Activated CD4-positive, CD25-positive, alpha-beta regulatory T cell treated with anti-CD3 and anti-CD28 coated beads, Interleukin-2, amount 50 U/mL, for 16 hours (primary cell): Measurements from ENCODE around the gene PNPLA2.

Experiments used
- DNase-seq: peaks from one replicate; pipeline ENCODE4 v3.0.0-alpha.2; 2020; ENCODE audit warnings: low read depth, low spot score

PNPLA2 gene

GRCh38 chr11:797296-798092, 21.2 kb upstream of the PNPLA2 start:
- DNase-seq, result peak; percentile 52

- peak; percentile 64 for DNase-seq
Measured at GRCh38 chr11:798093-798713, 20.5 kb upstream of the PNPLA2 start, which contains the start of gene SLC25A22. SLC25A22 (minus strand) TSS chr11:798281; CDS start chr11:795006, 3,275 bp downstream.

- DNase-seq, result no peak
Measured at GRCh38 chr11:799641-800316, 18.9 kb upstream of the PNPLA2 start.

GRCh38 chr11:800473-800872, 18.2 kb upstream of the PNPLA2 start:
- DNase-seq, result no peak

GRCh38 chr11:801097-801780, 17.5 kb upstream of the PNPLA2 start:
- no peak for DNase-seq

GRCh38 chr11:802018-802617, 16.6 kb upstream of the PNPLA2 start:
- no peak for DNase-seq

- no peak for DNase-seq
Measured at GRCh38 chr11:802693-803466, 15.8 kb upstream of the PNPLA2 start.

- DNase-seq, result no peak
Measured at GRCh38 chr11:803467-803742, 15.3 kb upstream of the PNPLA2 start.

- no peak for DNase-seq
Measured at GRCh38 chr11:803770-804598, 14.7 kb upstream of the PNPLA2 start.

- DNase-seq, result no peak
Measured at GRCh38 chr11:804599-804964, 14.1 kb upstream of the PNPLA2 start.

- DNase-seq, result no peak
Measured at GRCh38 chr11:808427-809286, 10.1 kb upstream of the PNPLA2 start.

GRCh38 chr11:809287-810039, 9.3 kb upstream of the PNPLA2 start, which contains the start of gene RPLP2:
RPLP2 (plus strand) TSS chr11:809967; CDS start chr11:810235, 268 bp downstream.
- peak; percentile 97 for DNase-seq

GRCh38 chr11:810040-810567, 8.6 kb upstream of the PNPLA2 start:
- no peak for DNase-seq

- no peak for DNase-seq
Measured at GRCh38 chr11:811446-812245, 7.1 kb upstream of the PNPLA2 start.

- DNase-seq, result no peak
Measured at GRCh38 chr11:812390-812789, 6.3 kb upstream of the PNPLA2 start.

- no peak for DNase-seq
Measured at GRCh38 chr11:813072-813455, 5.7 kb upstream of the PNPLA2 start.

GRCh38 chr11:813456-814096, 5.1 kb upstream of the PNPLA2 start:
- no peak for DNase-seq
